GM23338 (cell line): ENCODE data around the gene SPINK4.

Source experiments
- EZH2 ChIP-seq: fragments of 200-600 bp; sonication (generic); IDR thresholded peaks from one replicate; pipeline ENCODE4 v1.8.0; 2017; ENCODE audit warnings: antibody characterized with exemption, mild to moderate bottlenecking, low read depth; ENCODE audit not compliant: unreplicated experiment
- EZH2phosphoT487 ChIP-seq: fragments of 200-600 bp; sonication (generic); IDR thresholded peaks from one replicate; pipeline ENCODE4 v1.8.1; 2018; ENCODE audit warnings: antibody characterized with exemption; ENCODE audit not compliant: unreplicated experiment
- JUNB ChIP-seq: IDR thresholded peaks from one replicate; pipeline ENCODE4 v1.6.1; 2016; ENCODE audit warnings: antibody characterized with exemption; ENCODE audit not compliant: unreplicated experiment
- NANOG ChIP-seq: IDR thresholded peaks from 2 replicates; pipeline ENCODE4 v1.6.1; 2016; ENCODE audit warnings: antibody characterized with exemption, borderline replicate concordance
- POLR2AphosphoS5 ChIP-seq: IDR thresholded peaks from 2 replicates; pipeline ENCODE4 v1.6.1; 2016; ENCODE audit warnings: antibody characterized with exemption, low read depth
- ZNF331 ChIP-seq: fragments of 250-450 bp; sonication (Bioruptor Pico); IDR thresholded peaks from 2 replicates; pipeline ENCODE4 v1.5.0; 2020; ENCODE audit warnings: low read depth, mild to moderate bottlenecking, moderate library complexity
- TF ChIP-seq, protein P1 (sequence below), 2 experiments: fragments of 200-600 bp in 1 of 2; sonication (generic) in 1 of 2; conservative IDR thresholded peaks; 2 replicates each; pipeline versions ENCODE4 v1.5.1 to v1.6.1; 2016 to 2017; ENCODE audit warnings: antibody characterized with exemption in 2 of 2, low read depth in 2 of 2, mild to moderate bottlenecking in 2 of 2, moderate library complexity in 1 of 2
- TF ChIP-seq, protein P2 (sequence below): IDR thresholded peaks from one replicate; pipeline ENCODE4 v1.6.1; 2018; ENCODE audit warnings: antibody characterized with exemption; ENCODE audit not compliant: unreplicated experiment

DNA sequence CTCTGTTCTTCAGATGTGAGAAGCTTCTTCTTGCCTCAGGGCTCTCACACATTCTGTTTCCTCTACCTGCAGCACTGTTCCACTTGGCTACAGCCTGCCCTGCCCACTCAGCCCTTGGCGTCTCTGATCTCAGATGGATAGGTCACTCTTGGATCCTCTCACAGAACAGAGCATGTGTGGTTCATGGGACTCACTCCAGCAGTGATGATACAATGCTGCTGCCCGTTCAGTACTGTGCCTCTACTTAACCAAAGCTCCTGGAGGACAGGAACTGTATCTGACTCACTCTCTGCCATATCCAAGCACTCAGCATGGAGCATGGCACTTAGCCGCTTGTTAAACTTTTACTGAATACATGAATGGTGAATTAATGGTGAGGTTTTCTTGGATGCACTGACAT lies 3.4 kb upstream of the SPINK4 start:
- TF ChIP-seq, protein P1, sequence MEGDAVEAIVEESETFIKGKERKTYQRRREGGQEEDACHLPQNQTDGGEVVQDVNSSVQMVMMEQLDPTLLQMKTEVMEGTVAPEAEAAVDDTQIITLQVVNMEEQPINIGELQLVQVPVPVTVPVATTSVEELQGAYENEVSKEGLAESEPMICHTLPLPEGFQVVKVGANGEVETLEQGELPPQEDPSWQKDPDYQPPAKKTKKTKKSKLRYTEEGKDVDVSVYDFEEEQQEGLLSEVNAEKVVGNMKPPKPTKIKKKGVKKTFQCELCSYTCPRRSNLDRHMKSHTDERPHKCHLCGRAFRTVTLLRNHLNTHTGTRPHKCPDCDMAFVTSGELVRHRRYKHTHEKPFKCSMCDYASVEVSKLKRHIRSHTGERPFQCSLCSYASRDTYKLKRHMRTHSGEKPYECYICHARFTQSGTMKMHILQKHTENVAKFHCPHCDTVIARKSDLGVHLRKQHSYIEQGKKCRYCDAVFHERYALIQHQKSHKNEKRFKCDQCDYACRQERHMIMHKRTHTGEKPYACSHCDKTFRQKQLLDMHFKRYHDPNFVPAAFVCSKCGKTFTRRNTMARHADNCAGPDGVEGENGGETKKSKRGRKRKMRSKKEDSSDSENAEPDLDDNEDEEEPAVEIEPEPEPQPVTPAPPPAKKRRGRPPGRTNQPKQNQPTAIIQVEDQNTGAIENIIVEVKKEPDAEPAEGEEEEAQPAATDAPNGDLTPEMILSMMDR (conservative IDR thresholded peaks at IDR 0.05; ENCODE audit: low read depth in 2 of 2) = no peak
- TF ChIP-seq EZH2 (no peak), POLR2AphosphoS5 (no peak), NANOG (no peak), EZH2phosphoT487 (no peak), JUNB (no peak), ZNF331 (CRISPR knock-in tag) (no peak)
- TF ChIP-seq, protein P2, sequence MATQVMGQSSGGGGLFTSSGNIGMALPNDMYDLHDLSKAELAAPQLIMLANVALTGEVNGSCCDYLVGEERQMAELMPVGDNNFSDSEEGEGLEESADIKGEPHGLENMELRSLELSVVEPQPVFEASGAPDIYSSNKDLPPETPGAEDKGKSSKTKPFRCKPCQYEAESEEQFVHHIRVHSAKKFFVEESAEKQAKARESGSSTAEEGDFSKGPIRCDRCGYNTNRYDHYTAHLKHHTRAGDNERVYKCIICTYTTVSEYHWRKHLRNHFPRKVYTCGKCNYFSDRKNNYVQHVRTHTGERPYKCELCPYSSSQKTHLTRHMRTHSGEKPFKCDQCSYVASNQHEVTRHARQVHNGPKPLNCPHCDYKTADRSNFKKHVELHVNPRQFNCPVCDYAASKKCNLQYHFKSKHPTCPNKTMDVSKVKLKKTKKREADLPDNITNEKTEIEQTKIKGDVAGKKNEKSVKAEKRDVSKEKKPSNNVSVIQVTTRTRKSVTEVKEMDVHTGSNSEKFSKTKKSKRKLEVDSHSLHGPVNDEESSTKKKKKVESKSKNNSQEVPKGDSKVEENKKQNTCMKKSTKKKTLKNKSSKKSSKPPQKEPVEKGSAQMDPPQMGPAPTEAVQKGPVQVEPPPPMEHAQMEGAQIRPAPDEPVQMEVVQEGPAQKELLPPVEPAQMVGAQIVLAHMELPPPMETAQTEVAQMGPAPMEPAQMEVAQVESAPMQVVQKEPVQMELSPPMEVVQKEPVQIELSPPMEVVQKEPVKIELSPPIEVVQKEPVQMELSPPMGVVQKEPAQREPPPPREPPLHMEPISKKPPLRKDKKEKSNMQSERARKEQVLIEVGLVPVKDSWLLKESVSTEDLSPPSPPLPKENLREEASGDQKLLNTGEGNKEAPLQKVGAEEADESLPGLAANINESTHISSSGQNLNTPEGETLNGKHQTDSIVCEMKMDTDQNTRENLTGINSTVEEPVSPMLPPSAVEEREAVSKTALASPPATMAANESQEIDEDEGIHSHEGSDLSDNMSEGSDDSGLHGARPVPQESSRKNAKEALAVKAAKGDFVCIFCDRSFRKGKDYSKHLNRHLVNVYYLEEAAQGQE = no peak
